GM12873 (cell line): ENCODE measurements around the gene OCEL1.

Source experiments
- TF ChIP-seq, protein P1 (sequence below): IDR thresholded peaks from 2 replicates; pipeline ENCODE4 v1.5.1; 2012; ENCODE audit warnings: low read depth, mild to moderate bottlenecking, moderate library complexity, low read length, control low read depth; ENCODE audit not compliant: insufficient read depth; ENCODE audit errors: missing control alignments

The OCEL1 gene

DNA sequence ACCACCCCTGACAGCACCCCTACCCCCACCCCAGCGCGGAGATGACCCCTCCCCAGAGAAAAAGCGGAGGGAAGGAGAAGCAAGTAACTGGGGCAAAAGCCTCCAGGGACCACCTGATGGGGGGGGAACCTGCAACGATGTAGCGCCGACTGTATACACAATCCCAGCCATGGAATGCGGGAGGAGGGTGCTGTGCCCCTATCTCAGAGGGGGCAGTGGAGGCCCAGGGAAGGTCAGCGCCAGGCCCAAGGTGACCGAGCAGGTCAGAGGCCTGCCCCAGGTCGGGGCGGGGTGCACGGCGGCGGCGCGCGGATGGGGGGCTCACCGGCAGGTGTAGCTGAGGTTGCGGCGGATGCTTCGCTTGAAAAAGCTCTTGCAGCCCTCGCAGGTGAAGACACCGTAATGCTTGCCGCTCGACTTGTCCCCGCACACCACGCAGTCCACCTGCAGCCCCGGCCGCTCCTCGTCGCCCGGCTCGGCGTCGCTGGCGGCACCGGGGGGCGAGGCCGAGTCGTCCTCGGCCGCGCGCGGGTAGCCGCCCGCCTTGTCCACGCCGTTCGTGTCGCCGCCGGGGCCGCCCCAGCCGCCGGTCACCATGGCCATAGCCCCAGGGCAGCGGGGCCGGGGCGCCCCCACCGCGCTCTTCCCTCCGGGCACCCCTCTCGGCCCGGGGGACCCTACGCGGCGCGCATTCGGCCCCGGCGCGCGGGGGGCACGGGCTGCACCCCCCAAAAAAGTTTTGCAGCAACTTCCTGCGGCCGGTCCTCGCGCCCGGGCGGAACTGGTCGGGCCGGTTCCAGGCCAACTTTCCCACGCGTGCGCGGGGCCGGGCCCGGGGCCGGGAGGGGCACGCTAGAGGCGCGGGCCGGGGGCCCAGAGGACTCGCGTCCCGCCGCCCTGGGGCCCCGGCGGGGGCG is 18.9 kb downstream of the OCEL1 start:
- TF ChIP-seq, protein P1, sequence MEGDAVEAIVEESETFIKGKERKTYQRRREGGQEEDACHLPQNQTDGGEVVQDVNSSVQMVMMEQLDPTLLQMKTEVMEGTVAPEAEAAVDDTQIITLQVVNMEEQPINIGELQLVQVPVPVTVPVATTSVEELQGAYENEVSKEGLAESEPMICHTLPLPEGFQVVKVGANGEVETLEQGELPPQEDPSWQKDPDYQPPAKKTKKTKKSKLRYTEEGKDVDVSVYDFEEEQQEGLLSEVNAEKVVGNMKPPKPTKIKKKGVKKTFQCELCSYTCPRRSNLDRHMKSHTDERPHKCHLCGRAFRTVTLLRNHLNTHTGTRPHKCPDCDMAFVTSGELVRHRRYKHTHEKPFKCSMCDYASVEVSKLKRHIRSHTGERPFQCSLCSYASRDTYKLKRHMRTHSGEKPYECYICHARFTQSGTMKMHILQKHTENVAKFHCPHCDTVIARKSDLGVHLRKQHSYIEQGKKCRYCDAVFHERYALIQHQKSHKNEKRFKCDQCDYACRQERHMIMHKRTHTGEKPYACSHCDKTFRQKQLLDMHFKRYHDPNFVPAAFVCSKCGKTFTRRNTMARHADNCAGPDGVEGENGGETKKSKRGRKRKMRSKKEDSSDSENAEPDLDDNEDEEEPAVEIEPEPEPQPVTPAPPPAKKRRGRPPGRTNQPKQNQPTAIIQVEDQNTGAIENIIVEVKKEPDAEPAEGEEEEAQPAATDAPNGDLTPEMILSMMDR, result no peak

DNA sequence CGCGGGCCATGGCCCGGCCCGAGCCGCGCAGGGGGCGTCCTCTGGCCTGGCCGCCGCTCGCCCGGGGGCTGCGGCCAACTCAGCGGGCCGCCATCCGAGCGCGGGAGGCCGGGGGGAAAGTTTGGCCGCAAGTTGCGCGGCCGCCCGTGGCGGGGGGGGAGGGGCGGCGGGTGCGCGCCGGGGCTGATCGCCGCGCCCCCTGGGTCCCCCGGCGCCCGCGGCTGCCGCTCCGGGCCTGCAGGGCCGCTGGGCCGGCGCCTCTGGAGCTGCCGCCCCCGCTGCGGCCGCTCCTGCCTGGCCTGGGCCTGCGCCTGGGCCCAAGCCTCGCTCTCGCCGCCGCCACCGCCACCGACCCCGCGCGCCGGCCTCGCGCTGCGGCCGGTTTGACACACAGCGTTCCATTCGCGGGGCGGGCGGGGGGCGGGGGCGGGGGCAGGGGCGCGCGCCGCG is 19.5 kb downstream of the OCEL1 start, which contains the start of gene NR2F6:
Gene NR2F6 (minus strand): TSS at position 385 of the 450 bp plus-strand sequence. CDS start 699 bp downstream, outside the sequence.
- TF ChIP-seq, protein P1, result no peak

DNA sequence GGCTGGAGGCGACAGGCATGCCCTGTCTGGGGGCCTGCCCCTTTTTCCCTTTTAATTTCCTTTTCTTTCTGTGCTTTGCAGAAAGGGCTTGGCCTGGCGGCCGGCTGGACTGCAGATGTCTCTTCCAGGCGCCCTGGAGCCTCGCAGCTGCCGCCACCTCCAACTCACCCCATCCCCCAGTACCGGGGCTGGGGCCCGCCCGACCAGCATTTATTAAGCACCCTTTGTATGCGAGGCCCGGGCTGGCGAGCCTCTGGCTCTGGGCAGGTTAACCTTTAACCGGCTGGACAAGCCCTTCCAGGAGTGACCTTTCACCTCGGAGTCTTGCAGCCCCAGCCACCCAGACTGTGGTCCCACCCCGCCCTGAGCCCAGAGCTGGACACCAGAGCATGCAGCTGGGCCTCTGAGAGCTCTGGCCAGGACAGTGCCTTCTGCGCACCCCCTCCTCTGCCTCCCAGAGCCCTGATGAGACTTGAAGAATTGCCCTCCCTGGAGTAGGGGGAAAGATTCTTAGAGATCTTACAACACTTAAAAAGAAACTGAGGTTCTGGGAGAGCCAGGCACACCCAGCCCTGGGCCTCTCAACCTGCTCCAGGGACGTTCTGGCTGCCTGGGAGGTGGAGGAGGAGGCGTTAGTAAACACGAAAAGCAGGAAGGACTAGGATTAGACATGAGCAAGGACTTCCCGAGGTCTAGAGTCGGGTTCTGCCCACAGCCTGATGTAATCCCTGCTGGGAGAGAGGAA is 20.8 kb downstream of the OCEL1 start:
- TF ChIP-seq, protein P1, result no peak

- TF ChIP-seq, protein P1, result no peak
These were observed 22.2 kb downstream of the OCEL1 start for GRCh38 chr19:17248011-17248776.

GRCh38 chr19:17249887-17250548 is 24.0 kb downstream of the OCEL1 start:
- TF ChIP-seq, protein P1, result no peak

DNA sequence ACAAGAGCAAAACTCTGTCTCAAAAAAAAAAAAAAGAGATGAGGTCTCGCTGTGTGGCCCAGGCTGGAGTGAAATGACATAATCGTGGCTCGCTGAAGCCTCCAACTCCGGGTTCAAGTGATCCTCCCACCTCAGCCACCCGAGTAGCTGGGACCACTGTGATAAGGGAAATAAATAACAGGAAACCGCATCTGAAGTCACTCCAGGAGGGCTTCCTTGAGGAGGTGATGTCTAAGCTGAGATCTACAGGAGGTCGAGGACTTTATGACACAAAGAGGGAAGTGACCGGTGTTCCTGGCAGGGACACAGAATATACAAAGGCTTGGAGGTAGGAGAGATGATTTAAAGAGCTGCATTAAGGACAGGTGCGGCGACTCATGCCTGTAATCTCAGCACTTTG is 28.6 kb downstream of the OCEL1 start:
- TF ChIP-seq, protein P1, result no peak
